Spleen (tissue), 11 donors: ENCODE measurements around the gene KCTD1. TPM values are rescaled to one million over a fixed set of nuclear protein-coding genes. Genes with fewer than 3 reads are reported as not detected.

Experiments used
- DNase-seq: peaks from one replicate; pipeline ENCODE4 v3.0.0-alpha.2; 2020
- H3K27ac ChIP-seq, 8 donors: fragments of 200-600 bp; sonication (generic) in 7 of 8; 1 replicate in 4 of 8; 2 replicates in 4 of 8; pipeline versions ENCODE4 v1.5.0 to v1.8.0; 2016 to 2021; ENCODE audit warnings: inconsistent platforms in 4 of 8, mild to moderate bottlenecking in 4 of 8, moderate library complexity in 1 of 8
- H3K27me3 ChIP-seq, 7 donors: fragments of 200-600 bp; sonication (generic) in 6 of 7; replicated peaks in 1 of 7; 1 replicate in 4 of 7; 2 replicates in 3 of 7; pipeline versions ENCODE4 v1.5.0 to v1.8.0; 2016 to 2021; ENCODE audit warnings: inconsistent platforms in 3 of 7, mild to moderate bottlenecking in 1 of 7
- H3K36me3 ChIP-seq, 6 donors: fragments of 200-600 bp; sonication (generic) in 5 of 6; 1 replicate in 4 of 6; 2 replicates in 2 of 6; pipeline versions ENCODE4 v1.5.0 to v1.8.0; 2016 to 2021; ENCODE audit warnings: inconsistent platforms in 2 of 6
- H3K4me1 ChIP-seq, 6 donors: fragments of 200-600 bp; sonication (generic) in 5 of 6; 1 replicate in 3 of 6; 2 replicates in 3 of 6; pipeline versions ENCODE4 v1.5.0 to v1.8.0; 2016 to 2021; ENCODE audit warnings: inconsistent platforms in 3 of 6
- H3K4me3 ChIP-seq, 8 donors: fragments of 200-600 bp; sonication (generic) in 7 of 8; 1 replicate in 4 of 8; 2 replicates in 4 of 8; pipeline versions ENCODE4 v1.5.0 to v1.8.0; 2016 to 2021; ENCODE audit warnings: inconsistent platforms in 4 of 8, mild to moderate bottlenecking in 4 of 8, moderate library complexity in 2 of 8
- H3K9me3 ChIP-seq, 8 donors: fragments of 200-600 bp; sonication (generic) in 7 of 8; 1 replicate in 4 of 8; 2 replicates in 4 of 8; pipeline versions ENCODE4 v1.5.0 to v1.8.0; 2016 to 2021; ENCODE audit warnings: inconsistent platforms in 4 of 8
- CTCF ChIP-seq, 11 experiments: fragments of 200-600 bp in 7 of 11; fragments of 450-650 bp in 4 of 11; sonication (generic) in 4 of 11; IDR thresholded peaks in 8 of 11; conservative IDR thresholded peaks in 3 of 11; 1 replicate in 7 of 11; 2 replicates in 4 of 11; pipeline versions ENCODE4 v1.4.0 to v1.8.0; 2016 to 2021; ENCODE audit warnings: antibody characterized with exemption in 11 of 11, inconsistent platforms in 4 of 11, mild to moderate bottlenecking in 1 of 11
- POLR2A ChIP-seq, 3 donors: fragments of 450-650 bp; IDR thresholded peaks; one replicate each; pipeline ENCODE4 v1.5.1; 2017; ENCODE audit warnings: antibody characterized with exemption in 3 of 3, mild to moderate bottlenecking in 1 of 3
- POLR2AphosphoS5 ChIP-seq, 3 donors: sonication (generic); formaldehyde crosslinking; IDR thresholded peaks; one replicate each; pipeline ENCODE4 v1.5.1; 2017; ENCODE audit warnings: antibody characterized with exemption in 3 of 3
- WGBS, 5 donors: extraction: QIAGEN DNeasy Blood & Tissue Kit in 3 of 5; methylation state at CpG; one replicate each; pipeline versions ENCODE4 v1.1.5 to v1.1.7; 2013 to 2018; 5-methylcytosine and 5-hydroxymethylcytosine counted together
- intact Hi-C: fragments of 100-400 bp; cut with DNase I; formaldehyde crosslinking; loops from one replicate; pipeline ENCODE4 v1.15.0; 2023; ENCODE audit warnings: low total_unique reads
- polyA plus RNA-seq, 3 donors: library from polyadenylated mRNA; stranded (reverse); fragments of 200-250 nt; gene quantifications; one replicate each; pipeline ENCODE4 v1.2.1, GENCODE V29; 2013
- total RNA-seq, 7 donors: library from RNA; depleted of rRNA in 3 of 7; stranded (reverse); fragments of >200 nt in 3 of 7; fragmentation: NEBNext Ultra II Directional in 4 of 7; extraction: Animal tissue kit (Norgen Biotek cat#: 25700) in 4 of 7; gene quantifications; one replicate each; pipeline versions ENCODE4 v1.1.0 to v1.2.1, GENCODE V29; 2016 to 2021
- donor health status: healthy with polysubstance abuse.
- donor health status: DM: no; HTN: no; CAD: no; lungs with moderate emphysema.
- donor health status: DM: no; HTN: no; CAD: no.
- donor health status: Bipolar disorder and iron deficiency.
- donor health status: healthy.
- donor health status: DM: no; HTN: no; CAD: no.
- donor health status: DM: yes; HTN: yes; CAD: no.

KCTD1 gene
- total and polyA plus RNA-seq, 10 donors = 1.6 to 11.8 (median 6.6) TPM

DNA sequence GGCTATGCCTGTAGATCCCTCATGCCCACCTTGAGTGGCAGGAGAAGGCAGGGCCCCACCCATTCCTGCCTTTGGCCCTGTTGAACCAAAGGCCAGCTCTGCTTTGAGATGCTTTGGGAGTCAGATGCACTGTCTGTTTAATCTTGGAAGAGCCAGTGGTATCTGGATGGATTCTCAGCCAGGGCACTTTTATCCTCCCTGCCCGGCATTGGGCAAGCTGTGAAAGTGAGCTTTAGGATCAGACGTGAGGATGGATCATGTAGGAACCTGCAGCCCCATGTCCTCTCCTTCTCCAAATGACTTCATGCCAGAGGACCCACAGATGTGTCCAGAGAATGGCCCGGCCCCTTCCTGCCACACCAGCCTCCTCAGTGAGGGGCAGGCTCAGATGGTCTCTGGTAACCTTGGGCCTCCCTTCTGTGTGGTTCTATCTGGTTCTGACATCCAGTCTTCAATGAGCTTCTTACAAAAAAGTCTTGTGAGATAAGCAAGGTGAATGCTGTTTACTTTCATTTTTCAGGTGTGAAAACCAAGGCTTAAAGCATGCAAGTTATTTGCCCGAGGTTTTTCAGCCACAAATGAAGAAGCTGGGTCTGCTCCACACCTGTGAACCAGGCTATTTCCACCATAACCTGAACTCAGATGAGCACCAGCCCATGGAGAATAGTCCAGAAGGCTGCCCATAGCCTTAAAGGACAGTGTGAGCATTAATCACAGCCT is 123.8 kb downstream of the KCTD1 start:
- 58 to 92% (median 87%) methylated on average over 2 to 4 of the region's 4 CpGs for WGBS, 5 donors
- Histone ChIP-seq H3K4me3 (no peak overlapping the region), H3K4me1 (no peaks in the 10 kb centered on the region), H3K27ac (no peak overlapping the region), H3K27me3 (no peaks in the 10 kb centered on the region), H3K9me3 (no peaks in the 10 kb centered on the region), H3K36me3 (no peaks in the 10 kb centered on the region)
- intact Hi-C loops = no loop called here
- DNase-seq = no peak
- TF ChIP-seq POLR2AphosphoS5 (IDR thresholded peaks at IDR 0.05) (no peak), CTCF (IDR thresholded peaks at IDR 0.05 in 8 of 11, conservative IDR thresholded peaks at IDR 0.05 in 3 of 11) (no peak), POLR2A (IDR thresholded peaks at IDR 0.05) (no peak)

GRCh38 chr18:26422472-26423162 is 125.7 kb downstream of the KCTD1 start:
- intact Hi-C loops = no loop called here
- 69 to 87% (median 79%) methylated on average over 5 to 6 of the region's 6 CpGs for WGBS, 5 donors
- no peak for TF ChIP-seq POLR2AphosphoS5 (IDR thresholded peaks at IDR 0.05)
- TF ChIP-seq POLR2A (IDR thresholded peaks at IDR 0.05) = no peak
- no peak for TF ChIP-seq CTCF (IDR thresholded peaks at IDR 0.05 in 8 of 11, conservative IDR thresholded peaks at IDR 0.05 in 3 of 11)
- H3K9me3 ChIP-seq = no peaks in the 10 kb centered on the region
- no peaks in the 10 kb centered on the region for H3K27me3 ChIP-seq
- no peak for DNase-seq
- H3K27ac ChIP-seq = no peak overlapping the region
- no peaks in the 10 kb centered on the region for H3K36me3 ChIP-seq
- H3K4me3 ChIP-seq = no peak overlapping the region
- no peaks in the 10 kb centered on the region for H3K4me1 ChIP-seq

DNA sequence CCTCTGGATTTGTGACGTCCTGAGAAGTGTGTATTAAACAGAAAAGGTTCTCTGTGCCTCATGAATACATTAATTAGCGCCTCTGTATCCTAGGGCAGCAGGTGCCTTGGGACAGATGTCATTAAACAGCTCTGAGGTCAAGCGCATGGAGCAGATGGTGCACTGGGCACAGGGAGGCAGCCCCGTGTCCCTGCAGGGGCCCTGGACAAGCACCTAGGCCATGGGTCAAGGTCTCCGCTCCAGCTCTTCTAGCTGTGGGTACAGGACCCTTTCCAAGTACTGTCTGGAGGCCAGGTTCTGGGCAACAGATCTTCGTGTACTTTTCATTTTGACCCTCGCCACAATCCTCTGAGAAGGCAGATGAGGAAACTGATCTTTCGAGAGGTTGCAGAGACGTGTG is 126.4 kb downstream of the KCTD1 start:
- Histone ChIP-seq H3K4me3 (no peak overlapping the region), H3K4me1 (no peaks in the 10 kb centered on the region), H3K9me3 (no peaks in the 10 kb centered on the region), H3K36me3 (no peaks in the 10 kb centered on the region), H3K27ac (no peak overlapping the region), H3K27me3 (no peaks in the 10 kb centered on the region)
- no peak for DNase-seq
- 77 to 84% (median 78%) methylated on average over 9 of the region's 9 CpGs for WGBS, 5 donors
- TF ChIP-seq POLR2A (IDR thresholded peaks at IDR 0.05) = no peak
- no peak for TF ChIP-seq POLR2AphosphoS5 (IDR thresholded peaks at IDR 0.05)
- TF ChIP-seq CTCF (IDR thresholded peaks at IDR 0.05 in 8 of 11, conservative IDR thresholded peaks at IDR 0.05 in 3 of 11) = no peak
- intact Hi-C loops = no loop called here

GRCh38 chr18:26421503-26421902 is 126.8 kb downstream of the KCTD1 start:
- no peak for DNase-seq
- intact Hi-C loops = no loop called here

More at GRCh38 chr18:26421503-26421902, 126.8 kb downstream of the KCTD1 start:
- H3K4me3 ChIP-seq = no peak overlapping the region
- H3K36me3 ChIP-seq = no peaks in the 10 kb centered on the region
- no peak overlapping the region for H3K27ac ChIP-seq
- TF ChIP-seq POLR2AphosphoS5 (IDR thresholded peaks at IDR 0.05) = no peak
- no peak for TF ChIP-seq POLR2A (IDR thresholded peaks at IDR 0.05)
- no peak for TF ChIP-seq CTCF (IDR thresholded peaks at IDR 0.05 in 8 of 11, conservative IDR thresholded peaks at IDR 0.05 in 3 of 11)
- no peaks in the 10 kb centered on the region for H3K4me1 ChIP-seq
- 77 to 90% (median 87%) methylated on average over 6 of the region's 6 CpGs for WGBS, 5 donors
- no peaks in the 10 kb centered on the region for H3K27me3 ChIP-seq
- no peaks in the 10 kb centered on the region for H3K9me3 ChIP-seq
